ENCODE results near the gene STPG1. TPM values are rescaled to one million over a fixed set of nuclear protein-coding genes. Genes with fewer than 3 reads are reported as not detected.

Gene STPG1
- polyA plus RNA-seq, 1 donor (not counting 4 experiments of a cell fraction or from before 2014, with no cell fraction given): 16.6 TPM

- Histone ChIP-seq H3K4me2 (ENCODE audit: control insufficient read depth, extremely low read depth, insufficient read depth, low read depth, low read length) (no peak overlapping the region), H3K9me3 (ENCODE audit: control insufficient read depth, low read depth, low read length) (no peaks in the 10 kb centered on the region), H3K36me3 (ENCODE audit: control insufficient read depth in 2 of 2, extremely low read depth in 1 of 2, insufficient read depth in 2 of 2, low read length in 2 of 2) (peaks cover 17 to 26% of the 10 kb centered on the region in 2 experiments), H3K79me2 (ENCODE audit: control insufficient read depth, insufficient read depth, low read length) (peaks cover 18% of the 10 kb centered on the region), H4K20me1 (ENCODE audit: control insufficient read depth, extremely low read depth, insufficient read depth, low read length) (no peaks in the 10 kb centered on the region), H3K9ac (ENCODE audit: control insufficient read depth, extremely low read depth, insufficient read depth, low read length) (no peak overlapping the region), H3K27ac (ENCODE audit: control insufficient read depth, insufficient read depth, low read length) (no peak overlapping the region), H3K4me1 (ENCODE audit: control insufficient read depth, extremely low read depth, insufficient read depth, low read length) (no peaks in the 10 kb centered on the region), H3K9me1 (ENCODE audit: control insufficient read depth, extremely low read depth, insufficient read depth, low read length) (peaks cover 2% of the 10 kb centered on the region), H3K4me3 (ENCODE audit: control insufficient read depth in 2 of 3, extremely low read depth in 1 of 3, insufficient read depth in 2 of 3, low read depth in 1 of 3, low read length in 3 of 3) (no peak overlapping the region), H2AFZ (ENCODE audit: control insufficient read depth, low read length) (no peak overlapping the region), H3K27me3 (ENCODE audit: control insufficient read depth, extremely low read depth, insufficient read depth, low read length) (no peaks in the 10 kb centered on the region)
- FAIRE-seq (no peak), DNase-seq (ENCODE audit: low read depth, low spot score) (no peak)
- TF ChIP-seq CTCF (optimal IDR thresholded peaks at IDR 0.05 in 1 of 3, IDR thresholded peaks at IDR 0.05 in 1 of 3, conservative IDR thresholded peaks at IDR 0.05 in 1 of 3; ENCODE audit: extremely low read depth in 1 of 3, insufficient read depth in 2 of 3, low read length in 3 of 3) (no peak), EZH2 (IDR thresholded peaks at IDR 0.05; ENCODE audit: low read length) (no peak)
- dilution Hi-C loops (cut with MboI; ENCODE audit: extremely low pct_ligation_motif_present, low sequenced_read_pairs): no loop called here
Measured at GRCh38 chr1:24424990-24425389, 11.4 kb upstream of the STPG1 start.

GRCh38 chr1:24424207-24424606 is 10.6 kb upstream of the STPG1 start:
- no peak overlapping the region for H3K4me2 ChIP-seq (ENCODE audit: control insufficient read depth, extremely low read depth, insufficient read depth, low read depth, low read length)
- H3K36me3 ChIP-seq (ENCODE audit: control insufficient read depth in 2 of 2, extremely low read depth in 1 of 2, insufficient read depth in 2 of 2, low read length in 2 of 2): peaks cover 18 to 26% of the 10 kb centered on the region in 2 experiments
- no peak overlapping the region for H2AFZ ChIP-seq (ENCODE audit: control insufficient read depth, low read length)
- DNase-seq (ENCODE audit: low read depth, low spot score) (no peak), FAIRE-seq (peak; percentile 5)
- dilution Hi-C loops (cut with MboI; ENCODE audit: extremely low pct_ligation_motif_present, low sequenced_read_pairs): no loop called here
- peaks cover 18% of the 10 kb centered on the region for H3K79me2 ChIP-seq (ENCODE audit: control insufficient read depth, insufficient read depth, low read length)
- peaks cover 7% of the 10 kb centered on the region for H3K4me1 ChIP-seq (ENCODE audit: control insufficient read depth, extremely low read depth, insufficient read depth, low read length)
- no peak overlapping the region for H3K9ac ChIP-seq (ENCODE audit: control insufficient read depth, extremely low read depth, insufficient read depth, low read length)
- no peaks in the 10 kb centered on the region for H3K9me1 ChIP-seq (ENCODE audit: control insufficient read depth, extremely low read depth, insufficient read depth, low read length)
- TF ChIP-seq CTCF (optimal IDR thresholded peaks at IDR 0.05 in 1 of 3, IDR thresholded peaks at IDR 0.05 in 1 of 3, conservative IDR thresholded peaks at IDR 0.05 in 1 of 3; ENCODE audit: extremely low read depth in 1 of 3, insufficient read depth in 2 of 3, low read length in 3 of 3) (no peak), EZH2 (IDR thresholded peaks at IDR 0.05; ENCODE audit: low read length) (no peak)
- no peaks in the 10 kb centered on the region for H3K9me3 ChIP-seq (ENCODE audit: control insufficient read depth, low read depth, low read length)
- H3K4me3 ChIP-seq (ENCODE audit: control insufficient read depth in 2 of 3, extremely low read depth in 1 of 3, insufficient read depth in 2 of 3, low read depth in 1 of 3, low read length in 3 of 3): no peak overlapping the region
- no peaks in the 10 kb centered on the region for H4K20me1 ChIP-seq (ENCODE audit: control insufficient read depth, extremely low read depth, insufficient read depth, low read length)
- H3K27me3 ChIP-seq (ENCODE audit: control insufficient read depth, extremely low read depth, insufficient read depth, low read length): no peaks in the 10 kb centered on the region
- no peak overlapping the region for H3K27ac ChIP-seq (ENCODE audit: control insufficient read depth, insufficient read depth, low read length)
